CD4-positive, alpha-beta T cell (primary cell): ENCODE measurements around the gene RET. TPM values are rescaled to one million over a fixed set of nuclear protein-coding genes. Genes with fewer than 3 reads are reported as not detected.

Experiments
- ATAC-seq: fragments of 200-7000 bp; cut with Tn5 transposase; one replicate; pipeline ENCODE4 v1.10.0; 2022; ENCODE audit warnings: mild to moderate bottlenecking; ENCODE audit not compliant: poor library complexity
- CTCF ChIA-PET: fragments of 350-600 bp; sonication (Branson Sonifier 250); formaldehyde crosslinking; loops from one replicate; lab custom pipeline; 2021; ENCODE audit warnings: antibody characterized with exemption, inconsistent platforms; lab: Charles Lee
- POLR2A ChIA-PET: fragments of 350-600 bp; sonication (Branson Sonifier 250); formaldehyde crosslinking; loops from one replicate; lab custom pipeline; 2021; ENCODE audit warnings: antibody characterized with exemption, inconsistent platforms; lab: Charles Lee
- DNase-seq, 14 experiments: peaks; one replicate each; pipeline ENCODE4 v3.0.0-alpha.2; 2013 to 2020; ENCODE audit warnings: mixed read lengths in 2 of 14
- H3K27ac ChIP-seq, 2 donors: one replicate each; pipeline versions ENCODE4 v1.5.1 to v1.7.0; 2013; ENCODE audit warnings: low read length in 2 of 2, low read depth in 1 of 2, mild to moderate bottlenecking in 1 of 2
- H3K27me3 ChIP-seq, 2 experiments: 1 replicate in 1 of 2; 2 replicates in 1 of 2; pipeline versions ENCODE4 v1.6.1 to v1.7.0; 2013; ENCODE audit warnings: low read length in 2 of 2, control low read depth in 1 of 2, mild to moderate bottlenecking in 1 of 2, moderate library complexity in 1 of 2; ENCODE audit not compliant: insufficient read depth in 2 of 2, control insufficient read depth in 1 of 2
- H3K36me3 ChIP-seq: one replicate; pipeline ENCODE4 v1.6.1; 2013; ENCODE audit warnings: low read length, control low read depth; ENCODE audit not compliant: insufficient read depth
- H3K4me1 ChIP-seq: one replicate; pipeline ENCODE4 v1.6.1; 2013; ENCODE audit warnings: low read length, control low read depth; ENCODE audit not compliant: insufficient read depth
- H3K4me3 ChIP-seq: one replicate; pipeline ENCODE4 v1.5.1; 2013; ENCODE audit warnings: mild to moderate bottlenecking, low read length, moderate library complexity
- H3K9me3 ChIP-seq, 2 experiments: 1 replicate in 1 of 2; 2 replicates in 1 of 2; pipeline versions ENCODE4 v1.6.1 to v1.7.0; 2013; ENCODE audit warnings: low read length in 2 of 2, mild to moderate bottlenecking in 2 of 2, control low read depth in 1 of 2, moderate library complexity in 1 of 2; ENCODE audit not compliant: control insufficient read depth in 1 of 2, insufficient read depth in 1 of 2
- H3K27ac Mint-ChIP-seq: one replicate; pipeline ENCODE4 v1.8.0; 2020; ENCODE audit warnings: mixed read lengths
- H3K27me3 Mint-ChIP-seq: one replicate; pipeline ENCODE4 v1.8.0; 2021; ENCODE audit warnings: mixed read lengths
- H3K36me3 Mint-ChIP-seq: one replicate; pipeline ENCODE4 v1.8.0; 2021; ENCODE audit warnings: low read depth, mixed read lengths
- H3K4me1 Mint-ChIP-seq: one replicate; pipeline ENCODE4 v1.8.0; 2021; ENCODE audit warnings: low read depth, mixed read lengths
- H3K4me3 Mint-ChIP-seq: one replicate; pipeline ENCODE4 v1.8.0; 2020; ENCODE audit warnings: mild to moderate bottlenecking, mixed read lengths
- H3K9me3 Mint-ChIP-seq: one replicate; pipeline ENCODE4 v1.8.0; 2020; ENCODE audit warnings: mixed read lengths
- intact Hi-C, 2 experiments: fragments of 100-400 bp; cut with DNase I in 1 of 2; cut with micrococcal nuclease in 1 of 2; formaldehyde crosslinking; loops; one replicate each; pipeline versions ENCODE4 v1.15.1 to v1.9.0; 2023 to 2025; cut with DNase I, micrococcal nuclease
- total RNA-seq, 174 experiments: library from RNA in 2 of 174; stranded (reverse) in 2 of 174; gene quantifications; one replicate each; pipeline ENCODE4 v1.2.3 and lab custom pipeline; 2021 to 2026
- TF ChIP-seq, protein P1 (sequence below): fragments of 200-600 bp; IDR thresholded peaks from one replicate; pipeline ENCODE4 v1.8.0; 2022; ENCODE audit warnings: antibody characterized with exemption, mild to moderate bottlenecking

RET gene
- total RNA-seq, 2 experiments from 2014 or later = not detected

- ATAC-seq (no peak), DNase-seq (no peak)
- no peaks in the 10 kb centered on the region for H3K9me3 ChIP-seq
- H3K4me3 ChIP-seq = no peak overlapping the region
- H3K4me3 Mint-ChIP-seq = no peak overlapping the region
- H3K36me3 Mint-ChIP-seq = no peaks in the 10 kb centered on the region
- intact Hi-C loops = no loop called here
- H3K27me3 Mint-ChIP-seq = no peaks in the 10 kb centered on the region
- ChIA-PET POLR2A (no interaction called here), CTCF (no interaction called here)
- no peak overlapping the region for H3K27ac Mint-ChIP-seq
- H3K27ac ChIP-seq = no peak overlapping the region
- no peaks in the 10 kb centered on the region for H3K4me1 Mint-ChIP-seq
- no peaks in the 10 kb centered on the region for H3K27me3 ChIP-seq
- no peaks in the 10 kb centered on the region for H3K36me3 ChIP-seq
- no peaks in the 10 kb centered on the region for H3K4me1 ChIP-seq
- no peaks in the 10 kb centered on the region for H3K9me3 Mint-ChIP-seq
- TF ChIP-seq, protein P1, sequence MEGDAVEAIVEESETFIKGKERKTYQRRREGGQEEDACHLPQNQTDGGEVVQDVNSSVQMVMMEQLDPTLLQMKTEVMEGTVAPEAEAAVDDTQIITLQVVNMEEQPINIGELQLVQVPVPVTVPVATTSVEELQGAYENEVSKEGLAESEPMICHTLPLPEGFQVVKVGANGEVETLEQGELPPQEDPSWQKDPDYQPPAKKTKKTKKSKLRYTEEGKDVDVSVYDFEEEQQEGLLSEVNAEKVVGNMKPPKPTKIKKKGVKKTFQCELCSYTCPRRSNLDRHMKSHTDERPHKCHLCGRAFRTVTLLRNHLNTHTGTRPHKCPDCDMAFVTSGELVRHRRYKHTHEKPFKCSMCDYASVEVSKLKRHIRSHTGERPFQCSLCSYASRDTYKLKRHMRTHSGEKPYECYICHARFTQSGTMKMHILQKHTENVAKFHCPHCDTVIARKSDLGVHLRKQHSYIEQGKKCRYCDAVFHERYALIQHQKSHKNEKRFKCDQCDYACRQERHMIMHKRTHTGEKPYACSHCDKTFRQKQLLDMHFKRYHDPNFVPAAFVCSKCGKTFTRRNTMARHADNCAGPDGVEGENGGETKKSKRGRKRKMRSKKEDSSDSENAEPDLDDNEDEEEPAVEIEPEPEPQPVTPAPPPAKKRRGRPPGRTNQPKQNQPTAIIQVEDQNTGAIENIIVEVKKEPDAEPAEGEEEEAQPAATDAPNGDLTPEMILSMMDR = no peak
These were observed 11.6 kb upstream of the RET start for GRCh38 chr10:43065234-43065633.

DNA sequence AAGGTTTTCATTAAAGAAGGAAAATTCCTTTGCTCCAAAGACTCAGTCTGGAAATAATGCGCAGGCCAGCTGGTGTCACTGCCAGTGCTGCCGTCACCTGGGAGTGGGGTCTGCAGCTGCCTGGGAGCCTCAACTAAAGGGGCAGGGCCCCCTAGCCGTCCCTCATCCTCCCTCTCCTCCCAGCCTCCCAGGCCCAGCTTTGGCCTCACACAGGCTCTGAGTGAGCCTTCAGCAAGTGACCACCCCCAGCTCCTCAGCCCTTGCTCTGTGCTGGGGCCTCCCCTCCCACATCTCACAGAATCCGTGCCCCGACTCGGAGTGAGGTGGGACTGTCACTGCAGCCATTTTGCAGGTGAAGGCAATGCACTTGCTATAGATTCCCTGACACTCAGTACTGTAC lies 11.1 kb upstream of the RET start:
- no peak overlapping the region for H3K27ac ChIP-seq
- ChIA-PET CTCF (no interaction called here), POLR2A (no interaction called here)
- H3K27ac Mint-ChIP-seq = no peak overlapping the region
- intact Hi-C loops = no loop called here
- H3K27me3 ChIP-seq = no peaks in the 10 kb centered on the region
- no peaks in the 10 kb centered on the region for H3K4me1 Mint-ChIP-seq
- no peaks in the 10 kb centered on the region for H3K36me3 ChIP-seq
- H3K4me3 Mint-ChIP-seq = no peak overlapping the region
- no peak for ATAC-seq
- TF ChIP-seq, protein P1 = no peak
- no peaks in the 10 kb centered on the region for H3K36me3 Mint-ChIP-seq
- H3K4me1 ChIP-seq = no peaks in the 10 kb centered on the region
- H3K27me3 Mint-ChIP-seq = no peaks in the 10 kb centered on the region
- no peak for DNase-seq
- H3K9me3 ChIP-seq = no peaks in the 10 kb centered on the region
- no peaks in the 10 kb centered on the region for H3K9me3 Mint-ChIP-seq
- H3K4me3 ChIP-seq = no peak overlapping the region

DNA sequence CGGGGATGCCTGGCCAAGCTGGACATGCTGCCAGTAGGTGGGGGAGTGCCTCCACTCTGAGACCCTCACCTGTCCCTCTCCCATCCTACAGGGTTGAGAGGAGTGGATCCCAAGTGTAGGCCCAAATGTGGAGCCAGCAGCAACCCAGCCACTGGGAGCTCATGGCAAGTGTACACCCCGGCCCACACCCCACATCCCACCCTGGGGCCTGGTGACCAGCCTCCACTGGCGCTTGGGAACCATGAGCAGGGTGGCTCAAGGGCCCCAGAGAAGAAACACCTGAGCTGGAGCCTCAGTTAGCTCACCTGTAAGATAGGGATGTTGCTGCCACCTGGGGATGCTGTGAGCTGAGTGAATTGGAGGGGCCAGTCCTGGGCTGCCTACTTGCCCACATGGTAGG lies 10.4 kb upstream of the RET start:
- H3K27me3 ChIP-seq = no peaks in the 10 kb centered on the region
- no peaks in the 10 kb centered on the region for H3K36me3 ChIP-seq
- no peak overlapping the region for H3K4me3 ChIP-seq
- Mint-ChIP-seq H3K36me3 (no peaks in the 10 kb centered on the region), H3K9me3 (no peaks in the 10 kb centered on the region), H3K4me1 (no peaks in the 10 kb centered on the region), H3K27ac (no peak overlapping the region), H3K4me3 (no peak overlapping the region), H3K27me3 (no peaks in the 10 kb centered on the region)
- POLR2A ChIA-PET = no interaction called here
- DNase-seq (no peak), ATAC-seq (no peak)
- H3K4me1 ChIP-seq = no peaks in the 10 kb centered on the region
- no peak overlapping the region for H3K27ac ChIP-seq
- CTCF ChIA-PET = interaction anchor here (0.9 kb wide), 1 partner anchor 25 kb away, joined by 3 read pairs; no protein-coding TSS in a partner anchor
- no peaks in the 10 kb centered on the region for H3K9me3 ChIP-seq
- TF ChIP-seq, protein P1 = no peak
- intact Hi-C loops = no loop called here
